HG03469 (cell line): ENCODE measurements around the gene HSPA12B.

Experiments
- ATAC-seq: cut with Tn5 transposase; IDR thresholded peaks from one replicate; pipeline ENCODE4 v1.9.1; 2021; ENCODE audit warnings: mild to moderate bottlenecking, moderate library complexity, moderate number of reproducible peaks; ENCODE audit not compliant: unreplicated experiment

HSPA12B gene

GRCh38 chr20:3732327-3733118 is at the start of gene HSPA12B:
Gene HSPA12B, plus strand, starts transcription at chr20:3732685. Its CDS starts 5,990 bp downstream, at chr20:3738675.
- ATAC-seq: no peak

- ATAC-seq: no peak
Observed at GRCh38 chr20:3685341-3685740, 47.1 kb upstream of the HSPA12B start.

- ATAC-seq: no peak
Observed at GRCh38 chr20:3686421-3686820, 46.1 kb upstream of the HSPA12B start.

GRCh38 chr20:3686867-3687321 is 45.6 kb upstream of the HSPA12B start:
- ATAC-seq: no peak

- ATAC-seq: no peak
Observed at GRCh38 chr20:3687655-3688054, 44.8 kb upstream of the HSPA12B start.

- ATAC-seq: no peak
Observed at GRCh38 chr20:3689978-3690377, 42.5 kb upstream of the HSPA12B start.

- ATAC-seq: no peak
Observed at GRCh38 chr20:3690413-3690812, 42.1 kb upstream of the HSPA12B start.

GRCh38 chr20:3691306-3691705 is 41.2 kb upstream of the HSPA12B start:
- no peak for ATAC-seq

GRCh38 chr20:3691897-3692296 is 40.6 kb upstream of the HSPA12B start:
- ATAC-seq: no peak

GRCh38 chr20:3692706-3693294 is 39.7 kb upstream of the HSPA12B start:
- no peak for ATAC-seq

GRCh38 chr20:3693376-3693775 is 39.1 kb upstream of the HSPA12B start:
- no peak for ATAC-seq

GRCh38 chr20:3694864-3695263 is 37.6 kb upstream of the HSPA12B start:
- no peak for ATAC-seq

GRCh38 chr20:3696200-3696599 is 36.3 kb upstream of the HSPA12B start:
- no peak for ATAC-seq

- no peak for ATAC-seq
Observed at GRCh38 chr20:3696745-3697587, 35.5 kb upstream of the HSPA12B start.

- no peak for ATAC-seq
Observed at GRCh38 chr20:3697588-3698305, 34.7 kb upstream of the HSPA12B start.

GRCh38 chr20:3698591-3699001 is 33.9 kb upstream of the HSPA12B start:
- ATAC-seq: no peak

- no peak for ATAC-seq
Observed at GRCh38 chr20:3699037-3699436, 33.4 kb upstream of the HSPA12B start.

- no peak for ATAC-seq
Observed at GRCh38 chr20:3701061-3701998, 31.2 kb upstream of the HSPA12B start.

- ATAC-seq: no peak
Observed at GRCh38 chr20:3702611-3703391, 29.7 kb upstream of the HSPA12B start.
